BJ (cell line): Measurements from ENCODE around the gene DTNB. TPM values are rescaled to one million over a fixed set of nuclear protein-coding genes. Genes with fewer than 3 reads are reported as not detected.

ENCODE experiments used
- CTCF ChIA-PET: fragments of 350-600 bp; formaldehyde crosslinking; extraction: SDS; loops from one replicate; lab custom pipeline; 2021; ENCODE audit warnings: antibody characterized with exemption, inconsistent platforms; lab: Yijun Ruan, JAX
- POLR2A ChIA-PET: fragments of 300-600 bp; sonication (Branson Sonifier 250); formaldehyde crosslinking; extraction: SDS; loops from one replicate; lab custom pipeline; 2021; ENCODE audit warnings: antibody characterized with exemption; lab: Charles Lee
- DNase-seq: peaks from one replicate; pipeline ENCODE4 v3.0.0-alpha.2; 2011; ENCODE audit warnings: low read depth
- H3K27me3 ChIP-seq: 2 replicates; pipeline ENCODE4 v1.6.0; 2011; ENCODE audit warnings: low read length; ENCODE audit not compliant: control insufficient read depth, insufficient read depth
- H3K36me3 ChIP-seq: 2 replicates; pipeline ENCODE4 v1.5.1; 2011; ENCODE audit warnings: low read length; ENCODE audit not compliant: control insufficient read depth, insufficient read depth
- H3K4me3 ChIP-seq: 2 replicates; pipeline ENCODE4 v1.5.1; 2011; ENCODE audit warnings: low read depth, mild to moderate bottlenecking, control low read depth, low read length
- CTCF ChIP-seq: IDR thresholded peaks from 2 replicates; pipeline ENCODE4 v1.5.1; 2011; ENCODE audit warnings: low read depth, mild to moderate bottlenecking, control low read depth, inconsistent platforms, low read length, moderate library complexity; ENCODE audit not compliant: insufficient read depth
- polyA plus RNA-seq: library from polyadenylated mRNA; depleted of rRNA; stranded (reverse); fragments of >200 nt; gene quantifications from 2 replicates; pipeline ENCODE4 v1.2.3, GENCODE V29; 2011

Gene DTNB
- polyA plus RNA-seq, 1 experiment = 7.7 TPM

- DNase-seq = no peak
- ChIA-PET POLR2A (no interaction called here), CTCF (no interaction called here)
- no peak for TF ChIP-seq CTCF
- no peaks in the 10 kb centered on the region for H3K27me3 ChIP-seq
- H3K4me3 ChIP-seq = no peak overlapping the region
- no peaks in the 10 kb centered on the region for H3K36me3 ChIP-seq
These were observed 181.3 kb downstream of the DTNB start for GRCh38 chr2:25491966-25492532.

- H3K36me3 ChIP-seq = no peaks in the 10 kb centered on the region
- ChIA-PET POLR2A (no interaction called here), CTCF (no interaction called here)
- no peak overlapping the region for H3K4me3 ChIP-seq
- TF ChIP-seq CTCF = no peak
- DNase-seq = no peak
- no peaks in the 10 kb centered on the region for H3K27me3 ChIP-seq
These were observed 182.2 kb downstream of the DTNB start for GRCh38 chr2:25491003-25491696.

GRCh38 chr2:25490217-25490616 is 183.2 kb downstream of the DTNB start:
- ChIA-PET POLR2A (no interaction called here), CTCF (interaction anchor here (0.6 to 0.8 kb wide), 2 partner anchors 20 to 261 kb away, joined by 3 read pairs; no protein-coding TSS in a partner anchor)
- no peaks in the 10 kb centered on the region for H3K27me3 ChIP-seq
- no peak for DNase-seq
- no peak overlapping the region for H3K4me3 ChIP-seq
- H3K36me3 ChIP-seq = no peaks in the 10 kb centered on the region
- TF ChIP-seq CTCF = no peak

- ChIA-PET POLR2A (no interaction called here), CTCF (interaction anchor here (0.6 to 0.8 kb wide), 2 partner anchors 20 to 261 kb away, joined by 3 read pairs; no protein-coding TSS in a partner anchor)
- H3K4me3 ChIP-seq = no peak overlapping the region
- no peak for TF ChIP-seq CTCF
- H3K27me3 ChIP-seq = no peaks in the 10 kb centered on the region
- no peaks in the 10 kb centered on the region for H3K36me3 ChIP-seq
- DNase-seq = no peak
These were observed 183.7 kb downstream of the DTNB start for GRCh38 chr2:25489631-25490030.

- TF ChIP-seq CTCF = no peak
- H3K4me3 ChIP-seq = no peak overlapping the region
- ChIA-PET POLR2A (no interaction called here), CTCF (interaction anchor here (0.6 to 1.1 kb wide), 2 partner anchors 46 to 1319 kb away, joined by 3 read pairs; no protein-coding TSS in a partner anchor)
- no peaks in the 10 kb centered on the region for H3K27me3 ChIP-seq
- H3K36me3 ChIP-seq = no peaks in the 10 kb centered on the region
- no peak for DNase-seq
These were observed 189.6 kb downstream of the DTNB start for GRCh38 chr2:25483607-25484266.
